ENCODE results near the gene MLLT3. TPM values are rescaled to one million over a fixed set of nuclear protein-coding genes. Genes with fewer than 3 reads are reported as not detected.

MLLT3 gene
- total and polyA plus RNA-seq, 2 of the 8 experiments (the other 6 are each of a cell fraction or from before 2014, with no cell fraction given): 5.9 to 9.6 TPM

DNA sequence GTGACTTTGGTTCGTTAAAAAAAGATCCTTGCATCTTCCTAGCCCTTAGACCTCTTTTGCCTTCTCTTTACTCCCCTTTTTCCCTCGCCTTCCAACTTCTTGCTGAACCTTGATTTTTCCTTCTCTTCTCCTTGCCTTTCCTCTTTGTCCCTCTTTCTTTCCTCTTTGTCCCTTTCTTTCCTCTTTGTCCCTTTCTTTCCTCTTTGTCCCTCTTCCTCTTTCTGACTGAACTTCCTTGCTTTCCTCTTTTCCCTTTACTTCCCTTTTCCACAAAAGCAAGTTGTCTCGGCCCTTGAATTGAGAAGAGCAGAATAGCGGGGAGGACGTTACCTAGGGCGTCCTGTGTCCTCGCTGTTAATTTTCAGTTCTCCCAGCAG, 1.4 kb upstream of the MLLT3 start:
- Histone ChIP-seq H3K4me3 (ENCODE audit: extremely low read depth in 1 of 4, insufficient read depth in 2 of 4, low read depth in 3 of 4, low read length in 4 of 4) (peak overlapping the region in 3 of 4 experiments; percentile 70 to 97 (median 89); a peak in 6 of 8 replicates), H2BK15ac (ENCODE audit: low read length) (no peak overlapping the region), H3K79me1 (ENCODE audit: low read depth, low read length) (no peaks in the 10 kb centered on the region), H2BK5ac (ENCODE audit: low read depth, low read length) (no peak overlapping the region), H2BK12ac (ENCODE audit: low read depth, low read length) (no peak overlapping the region), H2AFZ (ENCODE audit: low read length) (no peak overlapping the region), H2BK120ac (replicated peaks; ENCODE audit: low read depth, low read length) (no peak overlapping the region), H2AK5ac (ENCODE audit: low read depth, low read length) (no peak overlapping the region), H4K8ac (ENCODE audit: extremely low read depth, insufficient read depth, low read length) (no peak overlapping the region), H3K23ac (ENCODE audit: insufficient read length) (no peak overlapping the region), H3K27me3 (replicated peaks in 1 of 4; ENCODE audit: control insufficient read depth in 3 of 4, extremely low read depth in 1 of 4, insufficient read depth in 3 of 4, low read length in 3 of 4) (peaks cover 11 to 50% (median 40%) of the 10 kb centered on the region in 4 experiments), H3K4me1 (replicated peaks in 1 of 4; ENCODE audit: control insufficient read depth in 3 of 4, insufficient read depth in 4 of 4, low read length in 3 of 4) (peaks cover 0 to 17% (median 3%) of the 10 kb centered on the region in 4 experiments; a peak in 5 of 7 replicates), H3K56ac (replicated peaks; ENCODE audit: insufficient read length, low read depth, low read length) (no peak overlapping the region), H3K36me3 (ENCODE audit: control insufficient read depth in 2 of 4, insufficient read depth in 4 of 4, low read length in 3 of 4) (no peaks in the 10 kb centered on the region), H3K14ac (ENCODE audit: insufficient read length) (no peak overlapping the region), H3K4ac (replicated peaks; ENCODE audit: insufficient read length, low read depth, low read length) (no peak overlapping the region), H3K23me2 (ENCODE audit: low read depth, low read length) (peaks cover 28% of the 10 kb centered on the region), H4K20me1 (replicated peaks in 1 of 2; ENCODE audit: control insufficient read depth in 1 of 2, insufficient read depth in 2 of 2, low read length in 2 of 2) (peaks cover 0 to 5% of the 10 kb centered on the region in 2 experiments), H3K27ac (ENCODE audit: low read depth, low read length) (no peak overlapping the region), H3K9me3 (ENCODE audit: insufficient read depth in 2 of 2, low read depth in 1 of 2, low read length in 1 of 2) (no peaks in the 10 kb centered on the region), H4K5ac (ENCODE audit: insufficient read length, low read depth, low read length) (no peak overlapping the region), H2BK20ac (ENCODE audit: low read length) (no peak overlapping the region), H3K4me2 (ENCODE audit: insufficient read depth in 1 of 2, low read depth in 2 of 2, low read length in 2 of 2) (peak overlapping the region; percentile 96 to 98), H4K91ac (replicated peaks; ENCODE audit: insufficient read length, low read length) (no peak overlapping the region), H3K9ac (replicated peaks in 1 of 4; ENCODE audit: extremely low read depth in 1 of 4, low read depth in 3 of 4, low read length in 3 of 4) (no peak overlapping the region), H3K18ac (ENCODE audit: extremely low read depth, low read length) (no peak overlapping the region), H3K79me2 (ENCODE audit: control insufficient read depth in 1 of 2, insufficient read depth in 2 of 2, low read length in 2 of 2) (no peaks in the 10 kb centered on the region)
- POLR2A ChIA-PET (ENCODE audit: partially characterized antibody): interaction anchor here (1.5 kb wide), 1 partner anchor 60 kb away, joined by 3 read pairs; the partner anchor contains the start of gene FOCAD
- no peak for FAIRE-seq
- CTCF ChIA-PET (ENCODE audit: partially characterized antibody): interaction anchor here (0.9 to 3.1 kb wide), 11 partner anchors 9 to 489 kb away, joined by 3 to 18 read pairs (median 9); partner anchors contain the start of gene FOCAD
- DNase-seq (ENCODE audit: low read depth in 1 of 2, low spot score in 2 of 2): no peak
- 5% methylated on average over 7 of the region's 7 CpGs; no CpG with 5 or more reads in 1 of the 2 experiments for WGBS, 2 experiments (ENCODE audit: extremely low coverage in 1 of 2, insufficient coverage in 1 of 2, insufficient read length in 1 of 2, insufficient replicate concordance in 2 of 2, low coverage in 1 of 2, low lambda C conversion rate in 2 of 2, missing lambda C conversion rate in 1 of 2)
- TF ChIP-seq GTF2F1 (IDR thresholded peaks at IDR 0.05; ENCODE audit: borderline replicate concordance, low read depth, low read length): no peak
- no peak for TF ChIP-seq SP4 (IDR thresholded peaks at IDR 0.05; ENCODE audit: low read length)
- TF ChIP-seq KDM4A (IDR thresholded peaks at IDR 0.05; ENCODE audit: low read depth, low read length, severe bottlenecking): no peak

Data from H1 (cell line).